Hepatocyte (in vitro differentiated cells): ENCODE measurements around the gene INF2.

ENCODE experiments used
- EZH2 ChIP-seq: fragments of 200-600 bp; sonication (generic); IDR thresholded peaks from 2 replicates; pipeline ENCODE4 v1.6.1; 2016; ENCODE audit warnings: antibody characterized with exemption, mild to moderate bottlenecking, borderline replicate concordance
- TF ChIP-seq, protein P1 (sequence below): fragments of 200-600 bp; sonication (generic); IDR thresholded peaks from 2 replicates; pipeline ENCODE4 v1.5.1; 2016; ENCODE audit warnings: antibody characterized with exemption, mild to moderate bottlenecking; ENCODE audit not compliant: poor library complexity

DNA sequence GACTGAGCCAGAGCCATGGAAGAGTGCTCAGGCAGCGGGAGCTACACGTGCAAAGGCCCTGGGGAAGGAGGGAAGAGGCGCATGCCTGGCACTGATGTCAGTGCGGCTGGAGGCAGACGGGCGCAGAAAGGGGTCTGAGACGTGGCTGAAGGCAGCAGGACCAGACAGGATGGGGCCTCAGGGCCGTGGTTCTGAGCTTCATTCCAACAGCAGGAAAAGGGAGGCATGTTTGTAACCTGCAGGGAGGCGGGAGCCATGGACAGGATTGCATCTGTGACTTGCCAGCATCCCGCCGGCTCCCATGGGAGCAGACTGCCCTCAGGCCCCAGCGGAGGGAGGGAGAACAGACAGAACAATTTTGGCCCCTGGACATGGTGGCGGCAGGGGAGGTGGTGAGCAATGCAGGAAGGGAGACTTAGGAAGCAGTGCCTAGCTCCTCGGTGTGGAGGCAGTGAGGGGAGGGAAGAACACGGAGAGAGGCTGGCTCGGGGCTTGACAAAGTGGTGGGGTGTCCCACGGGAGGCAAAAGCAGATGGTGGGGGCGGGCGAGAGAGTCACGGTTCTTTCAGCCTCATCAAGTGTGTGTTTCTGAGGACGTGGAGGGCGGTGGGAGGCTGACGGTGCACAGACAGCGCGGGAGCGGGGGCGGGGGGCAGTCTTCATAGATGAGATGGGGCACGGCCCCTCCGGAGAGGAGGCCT, 33.3 kb upstream of the INF2 start:
- TF ChIP-seq, protein P1, sequence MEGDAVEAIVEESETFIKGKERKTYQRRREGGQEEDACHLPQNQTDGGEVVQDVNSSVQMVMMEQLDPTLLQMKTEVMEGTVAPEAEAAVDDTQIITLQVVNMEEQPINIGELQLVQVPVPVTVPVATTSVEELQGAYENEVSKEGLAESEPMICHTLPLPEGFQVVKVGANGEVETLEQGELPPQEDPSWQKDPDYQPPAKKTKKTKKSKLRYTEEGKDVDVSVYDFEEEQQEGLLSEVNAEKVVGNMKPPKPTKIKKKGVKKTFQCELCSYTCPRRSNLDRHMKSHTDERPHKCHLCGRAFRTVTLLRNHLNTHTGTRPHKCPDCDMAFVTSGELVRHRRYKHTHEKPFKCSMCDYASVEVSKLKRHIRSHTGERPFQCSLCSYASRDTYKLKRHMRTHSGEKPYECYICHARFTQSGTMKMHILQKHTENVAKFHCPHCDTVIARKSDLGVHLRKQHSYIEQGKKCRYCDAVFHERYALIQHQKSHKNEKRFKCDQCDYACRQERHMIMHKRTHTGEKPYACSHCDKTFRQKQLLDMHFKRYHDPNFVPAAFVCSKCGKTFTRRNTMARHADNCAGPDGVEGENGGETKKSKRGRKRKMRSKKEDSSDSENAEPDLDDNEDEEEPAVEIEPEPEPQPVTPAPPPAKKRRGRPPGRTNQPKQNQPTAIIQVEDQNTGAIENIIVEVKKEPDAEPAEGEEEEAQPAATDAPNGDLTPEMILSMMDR = no peak
- TF ChIP-seq EZH2 = no peak
